Esophagus muscularis mucosa (tissue), 4 donors: ENCODE results near the gene SORCS2.

ENCODE experiments used
- CTCF ChIP-seq, 3 experiments: fragments of 200-600 bp in 2 of 3; fragments of 450-650 bp in 1 of 3; sonication (generic) in 2 of 3; IDR thresholded peaks; one replicate each; pipeline ENCODE4 v1.5.1; 2017 to 2019; ENCODE audit warnings: antibody characterized with exemption in 3 of 3, mild to moderate bottlenecking in 2 of 3, moderate library complexity in 1 of 3
- EP300 ChIP-seq: sonication (generic); formaldehyde crosslinking; IDR thresholded peaks from one replicate; pipeline ENCODE4 v1.6.1; 2017; ENCODE audit warnings: antibody characterized with exemption
- POLR2A ChIP-seq: fragments of 450-650 bp; IDR thresholded peaks from one replicate; pipeline ENCODE4 v1.6.1; 2017; ENCODE audit warnings: antibody characterized with exemption, moderate library complexity, mild to moderate bottlenecking, low read depth
- POLR2AphosphoS5 ChIP-seq, 2 donors: sonication (generic); formaldehyde crosslinking; IDR thresholded peaks; one replicate each; pipeline ENCODE4 v1.6.1; 2017; ENCODE audit warnings: antibody characterized with exemption in 2 of 2

DNA sequence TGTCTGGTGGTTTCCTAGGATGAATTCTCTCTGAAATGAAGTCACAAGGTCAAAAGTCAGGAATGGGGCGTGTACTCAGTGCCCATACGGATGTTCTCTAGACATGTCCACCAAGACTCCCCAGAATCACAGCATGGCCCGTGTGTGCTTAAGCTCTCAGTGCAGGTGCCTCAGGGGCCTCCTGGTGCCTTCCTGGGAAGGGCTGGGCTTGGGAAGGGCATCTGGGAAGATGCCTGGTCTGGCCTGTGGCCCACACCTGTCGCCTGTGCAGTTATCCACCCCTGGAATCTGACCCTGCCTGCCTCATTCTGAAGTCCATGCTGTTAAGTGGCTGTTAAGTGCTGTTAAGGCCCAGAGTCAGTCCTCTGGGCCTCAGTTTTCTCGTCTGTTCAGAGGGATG is 31.2 kb downstream of the SORCS2 start:
- TF ChIP-seq CTCF (IDR thresholded peaks at IDR 0.05) (no peak), POLR2A (no peak), POLR2AphosphoS5 (IDR thresholded peaks at IDR 0.05) (no peak), EP300 (no peak)
